Activated CD8-positive, alpha-beta T cell treated with anti-CD3 and anti-CD28 coated beads for 36 hours (primary cell): ENCODE data around the gene ACACA. TPM values are rescaled to one million over a fixed set of nuclear protein-coding genes. Genes with fewer than 3 reads are reported as not detected.
"Not testable (repeated sequence)": the region's sequence is repeated elsewhere in the genome, so short reads cannot be mapped to it uniquely, and the experiment has no call there.

ENCODE experiments used
- ATAC-seq: fragments of 200-7000 bp; cut with Tn5 transposase; one replicate; pipeline ENCODE4 v1.10.0; 2021; ENCODE audit warnings: mild to moderate bottlenecking, moderate library complexity
- CTCF ChIA-PET: fragments of 350-600 bp; sonication (Branson Sonifier 250); formaldehyde crosslinking; loops from one replicate; lab custom pipeline; 2021; ENCODE audit warnings: antibody characterized with exemption; lab: Charles Lee
- POLR2A ChIA-PET: fragments of 350-600 bp; sonication (Branson Sonifier 250); formaldehyde crosslinking; loops from one replicate; lab custom pipeline; 2021; ENCODE audit warnings: antibody characterized with exemption; lab: Charles Lee
- DNase-seq: peaks from one replicate; pipeline ENCODE4 v3.0.0-alpha.2; 2020
- H3K27ac Mint-ChIP-seq: one replicate; pipeline ENCODE4 v1.8.0; 2021; ENCODE audit warnings: mild to moderate bottlenecking, mixed read lengths
- H3K27me3 Mint-ChIP-seq: one replicate; pipeline ENCODE4 v1.8.0; 2021; ENCODE audit warnings: mixed read lengths
- H3K36me3 Mint-ChIP-seq: one replicate; pipeline ENCODE4 v1.8.0; 2021; ENCODE audit warnings: low read depth, mixed read lengths
- H3K4me1 Mint-ChIP-seq: one replicate; pipeline ENCODE4 v1.8.0; 2021; ENCODE audit warnings: low read depth, mixed read lengths
- H3K4me3 Mint-ChIP-seq: one replicate; pipeline ENCODE4 v1.8.0; 2021; ENCODE audit warnings: mild to moderate bottlenecking, moderate library complexity, mixed read lengths
- H3K9me3 Mint-ChIP-seq: one replicate; pipeline ENCODE4 v1.8.0; 2021; ENCODE audit warnings: mixed read lengths
- intact Hi-C: fragments of 100-400 bp; cut with micrococcal nuclease; formaldehyde crosslinking; loops from one replicate; pipeline ENCODE4 v1.10.0; 2022
- total RNA-seq, 2 experiments: library from RNA; stranded (reverse); gene quantifications; one replicate each; pipeline ENCODE4 v1.2.3, GENCODE V29; 2021
- TF ChIP-seq, protein P1 (sequence below): fragments of 200-600 bp; IDR thresholded peaks from one replicate; pipeline ENCODE4 v1.8.0; 2022; ENCODE audit warnings: antibody characterized with exemption, mild to moderate bottlenecking

Gene ACACA
- total RNA-seq, 2 experiments from 2014 or later: 66.0 to 68.2 TPM

GRCh38 chr17:37358830-37359681 lies 47.6 kb downstream of the ACACA start:
- H3K9me3 Mint-ChIP-seq: no peaks in the 10 kb centered on the region
- POLR2A ChIA-PET: interaction anchor here (0.5 to 2.1 kb wide), 10 partner anchors 8 to 121 kb away, joined by 3 to 7 read pairs (median 4); no protein-coding TSS in a partner anchor
- H3K27ac Mint-ChIP-seq: peak overlapping the region; percentile 91
- CTCF ChIA-PET: interaction anchor here (0.7 to 2.6 kb wide), 9 partner anchors 9 to 54 kb away, joined by 3 to 18 read pairs (median 3); no protein-coding TSS in a partner anchor
- DNase-seq (peak; percentile 97), ATAC-seq (peak; percentile 98)
- TF ChIP-seq, protein P1, sequence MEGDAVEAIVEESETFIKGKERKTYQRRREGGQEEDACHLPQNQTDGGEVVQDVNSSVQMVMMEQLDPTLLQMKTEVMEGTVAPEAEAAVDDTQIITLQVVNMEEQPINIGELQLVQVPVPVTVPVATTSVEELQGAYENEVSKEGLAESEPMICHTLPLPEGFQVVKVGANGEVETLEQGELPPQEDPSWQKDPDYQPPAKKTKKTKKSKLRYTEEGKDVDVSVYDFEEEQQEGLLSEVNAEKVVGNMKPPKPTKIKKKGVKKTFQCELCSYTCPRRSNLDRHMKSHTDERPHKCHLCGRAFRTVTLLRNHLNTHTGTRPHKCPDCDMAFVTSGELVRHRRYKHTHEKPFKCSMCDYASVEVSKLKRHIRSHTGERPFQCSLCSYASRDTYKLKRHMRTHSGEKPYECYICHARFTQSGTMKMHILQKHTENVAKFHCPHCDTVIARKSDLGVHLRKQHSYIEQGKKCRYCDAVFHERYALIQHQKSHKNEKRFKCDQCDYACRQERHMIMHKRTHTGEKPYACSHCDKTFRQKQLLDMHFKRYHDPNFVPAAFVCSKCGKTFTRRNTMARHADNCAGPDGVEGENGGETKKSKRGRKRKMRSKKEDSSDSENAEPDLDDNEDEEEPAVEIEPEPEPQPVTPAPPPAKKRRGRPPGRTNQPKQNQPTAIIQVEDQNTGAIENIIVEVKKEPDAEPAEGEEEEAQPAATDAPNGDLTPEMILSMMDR: peak; percentile 41
- H3K27me3 Mint-ChIP-seq: no peaks in the 10 kb centered on the region
- H3K4me1 Mint-ChIP-seq: peaks cover 24% of the 10 kb centered on the region
- intact Hi-C loops: loop anchor here (5.0 kb wide), 1 partner anchor 48 kb away; the partner anchor contains the start of genes ACACA and TADA2A
- H3K4me3 Mint-ChIP-seq: peak overlapping the region; percentile 96
- H3K36me3 Mint-ChIP-seq: peaks cover 17% of the 10 kb centered on the region

DNA sequence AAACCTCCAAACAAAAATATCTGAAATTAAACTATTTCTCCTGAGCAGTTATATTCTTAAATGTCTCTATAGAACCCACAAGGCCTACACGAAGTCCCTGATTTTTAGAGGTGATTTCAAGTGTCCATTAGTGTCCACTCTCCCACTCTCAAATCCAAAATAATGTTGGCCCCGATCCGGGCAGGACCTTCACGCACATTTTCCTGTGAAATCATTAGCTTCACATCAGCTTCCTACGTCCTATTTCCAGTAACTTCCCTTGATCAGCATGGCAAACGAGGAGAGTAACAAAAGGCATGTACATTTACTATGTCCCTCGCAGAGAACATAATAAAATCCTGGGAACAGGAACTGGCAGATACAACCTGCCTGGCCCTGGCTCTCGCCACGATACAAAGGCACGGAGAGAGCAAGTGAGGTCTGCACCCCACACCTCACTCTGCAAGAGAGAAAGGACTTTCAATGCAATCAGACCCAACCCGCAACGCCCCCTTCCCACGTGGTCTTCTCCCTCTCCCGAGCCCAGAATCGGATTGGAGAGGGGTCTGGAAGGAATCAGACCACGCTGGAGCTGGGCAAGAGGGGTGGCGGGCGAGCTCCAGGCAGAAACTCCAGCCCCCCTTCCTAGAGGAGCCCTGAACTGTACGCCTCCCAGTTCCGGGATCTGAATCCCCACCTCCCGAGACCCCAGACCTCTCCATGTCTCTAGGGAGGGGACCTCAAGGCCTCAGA lies 48.4 kb downstream of the ACACA start:
- DNase-seq (peak; percentile 71), ATAC-seq (no peak)
- peak overlapping the region; percentile 91 for H3K27ac Mint-ChIP-seq
- ChIA-PET POLR2A (interaction anchor here (0.6 to 2.1 kb wide), 10 partner anchors 9 to 122 kb away, joined by 3 to 7 read pairs (median 4); no protein-coding TSS in a partner anchor), CTCF (interaction anchor here (0.7 to 2.6 kb wide), 8 partner anchors 10 to 55 kb away, joined by 3 to 18 read pairs (median 3); no protein-coding TSS in a partner anchor)
- no peaks in the 10 kb centered on the region for H3K27me3 Mint-ChIP-seq
- intact Hi-C loops: loop anchor here (5.0 kb wide), 1 partner anchor 49 kb away; the partner anchor contains the start of genes ACACA and TADA2A
- peaks cover 20% of the 10 kb centered on the region for H3K36me3 Mint-ChIP-seq
- peak overlapping the region; percentile 96 for H3K4me3 Mint-ChIP-seq
- no peaks in the 10 kb centered on the region for H3K9me3 Mint-ChIP-seq
- TF ChIP-seq, protein P1: no peak
- H3K4me1 Mint-ChIP-seq: peaks cover 24% of the 10 kb centered on the region

DNA sequence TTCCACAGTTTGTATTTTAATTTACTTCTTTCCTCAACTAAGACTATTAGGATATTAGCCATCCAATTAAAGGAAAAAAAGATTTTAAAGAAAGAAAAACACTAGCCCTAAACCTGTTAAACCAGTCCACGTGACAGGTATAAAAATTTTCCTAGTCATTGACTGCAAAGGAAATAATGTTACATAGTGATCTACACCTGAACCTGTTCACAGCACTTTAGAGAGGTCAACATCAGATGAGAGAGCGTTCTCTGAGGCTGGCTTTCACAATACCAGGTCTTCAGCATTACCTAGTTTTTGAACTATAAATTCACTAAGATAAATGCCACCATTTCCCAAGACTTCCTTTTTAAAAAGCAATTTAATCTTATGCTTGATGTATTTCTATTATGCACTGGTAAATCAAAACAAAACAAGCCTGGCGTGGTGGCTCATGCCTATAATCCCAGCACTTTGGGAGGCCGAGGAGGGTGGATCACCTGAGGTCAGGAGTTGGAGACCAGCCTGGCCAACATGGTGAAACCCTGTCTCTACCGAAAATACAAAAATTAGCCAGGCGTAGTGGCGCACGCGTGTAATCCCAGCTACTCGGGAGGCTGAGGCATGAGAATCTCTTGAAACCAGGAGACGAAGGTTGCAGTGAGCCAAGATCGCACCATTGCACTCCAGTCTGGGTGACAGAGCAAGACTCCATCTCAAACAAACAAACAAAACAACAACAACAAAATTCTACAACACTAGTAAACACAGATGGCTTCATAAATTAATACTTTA lies 49.7 kb downstream of the ACACA start:
- H3K27me3 Mint-ChIP-seq, H3K9me3 Mint-ChIP-seq, DNase-seq, CTCF ChIA-PET, H3K27ac Mint-ChIP-seq, ATAC-seq: not testable (repeated sequence)
- H3K4me1 Mint-ChIP-seq: peaks cover 24% of the 10 kb centered on the region
- POLR2A ChIA-PET: interaction anchor here (0.6 to 1.6 kb wide), 2 partner anchors 20 to 72 kb away, joined by 3 to 5 read pairs; no protein-coding TSS in a partner anchor
- H3K4me3 Mint-ChIP-seq: peak overlapping the region; percentile 96
- peaks cover 20% of the 10 kb centered on the region for H3K36me3 Mint-ChIP-seq
- intact Hi-C loops: loop anchor here (5.0 kb wide), 1 partner anchor 50 kb away; the partner anchor contains the start of genes ACACA and TADA2A

DNA sequence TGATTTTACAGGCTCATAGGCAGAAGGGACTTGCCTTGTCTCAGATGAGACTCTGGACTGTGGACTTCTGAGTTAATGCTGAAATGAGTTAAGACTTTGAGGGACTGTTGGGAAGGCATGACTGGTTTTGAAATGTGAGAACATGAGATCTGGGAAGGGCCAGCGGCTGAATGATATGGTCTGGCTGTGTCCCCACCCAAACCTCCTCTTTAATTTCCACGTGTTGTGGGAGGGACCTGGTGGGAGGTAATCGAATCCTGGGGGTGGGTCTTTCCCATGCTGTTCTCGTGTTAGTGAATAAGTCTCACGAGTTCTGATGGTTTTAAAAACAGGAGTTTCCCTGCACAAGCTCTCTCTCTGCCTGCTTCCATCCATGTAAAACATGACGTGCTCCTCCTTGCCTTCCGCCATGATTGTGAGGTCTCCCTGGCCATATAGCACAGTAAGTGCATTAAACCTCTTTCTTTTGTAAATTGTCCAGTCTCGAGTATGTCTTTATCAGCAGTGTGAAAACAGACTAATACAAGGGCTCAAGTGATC lies 59.7 kb downstream of the ACACA start:
- H3K4me1 Mint-ChIP-seq: peaks cover 15% of the 10 kb centered on the region
- H3K4me3 Mint-ChIP-seq, H3K27me3 Mint-ChIP-seq, H3K9me3 Mint-ChIP-seq, ATAC-seq, DNase-seq, H3K27ac Mint-ChIP-seq, intact Hi-C loops, POLR2A ChIA-PET: not testable (repeated sequence)
- H3K36me3 Mint-ChIP-seq: peaks cover 17% of the 10 kb centered on the region
- CTCF ChIA-PET: interaction anchor here (2.0 kb wide), 1 partner anchor 26 kb away, joined by 7 read pairs; no protein-coding TSS in a partner anchor

GRCh38 chr17:37344519-37344918 lies 62.1 kb downstream of the ACACA start:
- POLR2A ChIA-PET: interaction anchor here (1.0 to 2.7 kb wide), 3 partner anchors 8 to 14 kb away, joined by 3 to 7 read pairs (median 4); no protein-coding TSS in a partner anchor
- no peak overlapping the region for H3K27ac Mint-ChIP-seq

More at GRCh38 chr17:37344519-37344918, 62.1 kb downstream of the ACACA start:
- DNase-seq: no peak
- Mint-ChIP-seq H3K4me3 (no peak overlapping the region), H3K27me3 (no peaks in the 10 kb centered on the region), H3K4me1 (peaks cover 15% of the 10 kb centered on the region), H3K36me3 (peaks cover 19% of the 10 kb centered on the region), H3K9me3 (peaks cover 2% of the 10 kb centered on the region)
- ATAC-seq: no peak
- TF ChIP-seq, protein P1: no peak
- CTCF ChIA-PET: interaction anchor here (1.0 to 1.7 kb wide), 2 partner anchors 15 to 29 kb away, joined by 3 to 5 read pairs; no protein-coding TSS in a partner anchor
- intact Hi-C loops: no loop called here
